ENCODE measurements around the gene IKBIP.
"Not testable (repeated sequence)": the region's sequence is repeated elsewhere in the genome, so short reads cannot be mapped to it uniquely, and the experiment has no call there.

The IKBIP gene

DNA sequence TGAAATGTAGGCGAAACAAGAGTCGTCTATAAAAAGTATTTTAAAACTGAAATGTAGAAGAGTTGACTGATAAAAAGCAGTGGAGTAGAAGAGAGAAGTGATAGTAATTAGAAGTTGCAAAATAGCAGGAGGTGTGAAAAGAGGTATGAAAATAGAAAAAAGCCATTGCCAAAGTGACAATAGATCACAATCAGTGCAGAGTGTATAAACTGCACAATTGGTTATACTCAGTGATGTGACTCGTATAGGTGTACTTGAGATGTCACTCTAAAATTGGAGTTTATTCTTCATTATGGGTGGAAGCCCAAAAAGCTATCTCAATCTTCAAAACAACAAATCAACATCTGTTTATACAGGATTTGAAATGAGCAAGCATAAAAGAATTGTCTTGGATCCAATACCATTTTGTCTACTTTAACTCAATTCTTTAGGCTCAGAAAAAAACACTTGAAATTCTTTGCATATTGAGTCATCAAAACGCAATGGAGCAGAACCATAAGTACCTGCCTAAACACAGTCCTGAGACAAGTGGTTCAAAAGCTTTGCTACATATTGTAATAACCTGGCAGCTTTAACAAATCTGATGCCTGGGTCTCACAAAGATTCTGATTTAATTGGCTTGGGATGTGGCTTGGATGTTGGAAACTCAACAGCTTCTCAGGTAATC, 8.8 kb downstream of the IKBIP start:
- DNase-seq: no peak

DNA sequence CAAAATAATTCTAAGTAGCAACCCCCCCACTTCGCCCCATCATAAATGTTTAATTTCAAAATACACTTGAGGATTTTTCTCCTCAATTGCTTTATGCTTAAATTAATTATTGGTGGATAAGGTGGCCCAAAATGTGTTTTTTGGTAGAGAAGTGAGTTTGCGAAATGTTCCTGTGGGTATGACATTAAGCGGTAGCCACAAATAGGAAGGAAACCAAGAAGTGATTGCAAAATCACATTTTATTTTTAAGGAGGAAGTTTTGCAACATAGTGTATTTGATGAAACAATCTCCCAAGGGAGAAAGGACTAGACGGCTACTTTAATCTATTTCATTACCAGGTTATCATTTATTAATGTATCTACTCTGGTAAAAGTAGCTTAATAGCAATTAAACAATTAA, 25.6 kb downstream of the IKBIP start:
- DNase-seq: no peak

DNA sequence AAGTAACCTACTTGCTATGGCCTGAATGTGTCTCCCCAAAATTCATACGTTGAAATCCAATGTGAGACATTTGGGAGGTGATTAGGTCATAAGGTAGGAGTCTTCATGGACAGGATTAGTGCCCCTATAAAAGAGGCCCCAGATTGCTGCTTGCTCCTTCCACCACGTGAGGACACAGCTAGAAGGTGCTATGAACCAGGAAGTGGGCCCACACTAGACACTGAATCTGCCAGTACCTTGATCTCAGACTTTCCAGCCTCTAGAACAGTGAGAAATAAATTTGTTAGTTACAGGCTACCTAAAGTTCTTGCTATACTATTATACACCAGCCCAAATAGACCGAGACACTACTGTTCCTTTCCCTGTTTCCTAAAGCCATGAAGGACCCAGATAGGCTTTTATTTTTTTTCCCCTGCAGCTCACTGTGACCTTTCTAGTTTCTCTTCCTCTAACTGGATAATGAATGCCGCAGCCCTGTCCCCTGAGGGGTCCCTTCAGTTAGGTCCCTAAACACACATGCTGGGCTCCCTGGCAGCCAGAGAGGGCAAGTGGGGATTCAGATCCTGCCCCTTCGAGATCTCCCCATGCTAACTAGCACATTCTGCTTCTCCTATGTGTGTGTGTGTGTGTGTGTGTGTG, 31.8 kb downstream of the IKBIP start:
- DNase-seq: no peak

DNA sequence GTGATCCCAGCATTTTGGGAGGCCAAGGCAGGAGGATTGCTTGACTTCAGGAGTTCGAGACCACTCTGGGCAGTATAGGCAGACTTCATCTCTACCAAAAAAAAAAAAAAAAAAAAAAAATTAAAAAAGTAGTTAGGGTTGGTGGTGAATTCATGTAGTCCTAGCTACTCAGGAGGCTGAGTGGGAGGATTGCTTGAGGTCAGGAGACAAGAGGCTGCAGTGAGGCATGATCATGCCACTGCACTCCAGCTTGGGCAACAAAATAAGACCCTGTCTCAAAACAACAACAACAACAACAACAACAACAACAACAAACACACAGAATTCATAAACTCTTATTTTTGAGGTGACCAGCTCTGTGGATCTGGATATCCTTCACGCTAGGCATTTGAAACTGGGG, 34.0 kb downstream of the IKBIP start:
- DNase-seq: no peak

DNA sequence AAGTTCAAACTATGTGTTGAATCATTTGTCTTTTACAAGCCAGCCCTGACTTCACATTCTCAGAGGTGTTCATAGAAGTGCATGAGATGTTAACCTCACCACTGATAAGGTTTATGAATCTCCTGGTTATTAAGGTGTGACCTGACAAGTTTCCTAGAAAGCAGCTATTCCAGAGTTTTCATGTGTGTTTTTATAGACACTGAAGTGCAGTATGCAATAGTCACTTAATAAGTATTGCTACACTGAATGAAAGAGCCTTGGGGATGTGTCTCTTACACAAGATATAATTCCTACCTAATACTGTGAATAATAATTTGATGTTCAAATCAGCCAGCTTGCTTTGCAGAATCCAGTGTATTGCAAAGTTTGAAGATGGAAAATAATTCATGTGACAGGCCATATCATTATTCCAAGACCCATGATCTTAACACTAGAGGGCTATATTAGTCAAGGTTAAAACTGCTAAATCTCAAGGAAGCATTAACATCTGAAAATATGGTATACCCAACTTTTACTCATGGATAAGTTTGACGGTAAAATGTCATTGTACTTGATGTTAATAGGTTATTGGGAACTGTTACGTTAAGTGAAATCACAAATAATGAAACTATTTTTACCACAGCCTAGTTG, 38.1 kb downstream of the IKBIP start:
- DNase-seq: no peak

DNA sequence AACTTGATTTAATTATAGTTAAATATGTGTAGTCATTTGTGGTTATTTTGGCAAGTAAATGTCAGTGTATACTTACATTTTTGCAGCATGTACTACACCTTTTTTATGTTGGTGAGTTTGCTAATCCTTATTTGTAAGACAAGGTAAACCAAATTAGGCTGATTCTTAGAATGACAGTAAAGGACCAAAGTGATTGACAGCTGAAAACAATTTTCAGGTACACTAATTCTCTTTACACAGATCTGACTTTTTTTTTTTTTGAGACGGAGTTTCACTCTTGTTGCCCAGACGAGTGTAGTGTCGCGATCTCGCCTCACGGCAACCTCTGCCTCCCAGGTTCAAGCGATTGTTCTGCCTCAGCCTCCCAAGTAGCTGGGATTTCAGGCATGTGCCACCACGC, 42.7 kb downstream of the IKBIP start:
- DNase-seq: no peak

DNA sequence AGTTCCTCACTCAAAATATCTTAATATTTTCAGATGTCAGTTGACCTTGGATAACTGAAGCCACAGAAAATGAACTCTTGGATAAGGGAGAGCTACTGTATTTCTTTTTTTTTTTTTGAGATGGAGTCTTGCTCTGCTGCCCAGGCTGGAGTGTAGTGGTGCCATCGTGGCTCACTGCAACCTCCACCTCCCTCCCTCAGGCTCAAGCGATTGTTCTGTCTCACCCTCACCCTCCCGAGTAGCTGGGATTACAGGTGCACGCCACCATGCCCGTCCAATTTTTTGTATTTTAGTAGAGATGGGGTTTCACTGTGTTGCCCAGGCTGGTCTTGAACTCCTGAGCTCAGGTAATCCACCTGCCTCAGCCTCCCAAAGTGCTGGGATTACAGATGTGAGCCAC, 47.3 kb downstream of the IKBIP start:
- not testable (repeated sequence) for DNase-seq

DNA sequence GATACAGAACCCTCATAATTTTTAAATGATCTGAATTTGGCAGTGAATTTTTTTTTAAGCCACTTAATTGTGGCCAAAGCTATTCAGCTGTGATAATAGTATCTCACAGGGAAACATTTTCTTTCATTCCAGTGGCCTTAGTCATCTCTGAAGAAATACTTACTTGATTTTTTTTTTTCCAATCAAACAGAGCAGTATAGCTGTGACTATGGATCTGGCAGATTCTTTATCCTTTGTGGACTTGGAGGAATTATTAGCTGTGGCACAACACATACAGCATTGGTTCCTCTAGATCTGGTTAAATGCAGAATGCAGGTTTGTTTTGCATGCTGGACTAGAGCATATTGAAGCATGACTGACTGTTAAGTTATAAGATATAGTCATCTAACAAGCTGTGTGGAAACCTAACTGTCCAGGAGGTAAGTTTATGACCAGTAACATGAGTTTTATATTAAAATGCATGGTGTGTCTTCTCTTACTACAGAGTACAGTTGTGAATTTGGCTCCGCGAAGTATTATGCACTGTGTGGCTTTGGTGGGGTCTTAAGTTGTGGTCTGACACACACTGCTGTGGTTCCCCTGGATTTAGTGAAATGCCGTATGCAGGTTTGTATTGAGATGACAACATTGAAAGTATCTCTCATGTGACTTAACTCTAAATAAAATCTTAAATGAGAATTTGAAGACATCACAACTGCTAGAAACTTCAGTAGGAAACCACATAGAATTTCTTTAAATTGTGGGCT, 49.2 kb downstream of the IKBIP start:
- DNase-seq: no peak

DNA sequence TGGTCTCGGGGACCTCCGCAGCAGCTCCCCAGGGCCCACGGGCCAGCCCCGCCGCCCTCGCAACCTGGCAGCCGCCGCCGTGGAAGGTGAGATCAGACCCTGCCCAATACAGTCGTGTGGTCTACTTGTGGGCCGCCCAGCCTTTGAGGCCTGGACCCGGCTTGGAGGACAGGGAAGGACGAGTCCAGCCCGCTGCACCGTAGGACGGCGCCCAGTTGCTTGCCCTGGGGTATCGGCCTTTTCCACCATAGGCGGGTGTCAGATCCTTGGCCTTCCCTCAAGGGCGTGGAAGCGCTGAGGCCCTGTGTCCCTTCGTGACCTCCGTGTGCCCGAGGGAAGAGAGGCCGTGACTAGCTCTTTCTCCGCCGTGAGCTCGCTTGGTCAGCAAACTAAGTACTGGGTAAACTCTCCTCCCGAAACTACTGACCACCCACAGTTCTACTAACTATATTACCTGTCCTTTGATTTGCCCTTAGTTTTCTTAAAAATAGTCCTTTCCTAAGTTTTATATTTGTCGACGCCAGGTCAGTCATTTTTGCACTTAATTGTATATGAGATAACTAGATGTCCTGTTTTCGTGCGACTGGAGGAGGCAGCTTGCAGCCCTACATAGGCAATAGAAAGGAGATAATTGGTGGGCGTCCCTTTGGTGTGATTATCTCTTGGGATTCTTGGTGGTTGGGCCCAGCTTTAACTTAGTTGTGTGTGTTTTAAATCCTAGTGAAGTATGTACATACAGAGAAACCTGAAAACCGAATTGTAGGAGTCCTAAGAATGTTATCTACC, 50.3 kb downstream of the IKBIP start:
- no peak for DNase-seq

DNA sequence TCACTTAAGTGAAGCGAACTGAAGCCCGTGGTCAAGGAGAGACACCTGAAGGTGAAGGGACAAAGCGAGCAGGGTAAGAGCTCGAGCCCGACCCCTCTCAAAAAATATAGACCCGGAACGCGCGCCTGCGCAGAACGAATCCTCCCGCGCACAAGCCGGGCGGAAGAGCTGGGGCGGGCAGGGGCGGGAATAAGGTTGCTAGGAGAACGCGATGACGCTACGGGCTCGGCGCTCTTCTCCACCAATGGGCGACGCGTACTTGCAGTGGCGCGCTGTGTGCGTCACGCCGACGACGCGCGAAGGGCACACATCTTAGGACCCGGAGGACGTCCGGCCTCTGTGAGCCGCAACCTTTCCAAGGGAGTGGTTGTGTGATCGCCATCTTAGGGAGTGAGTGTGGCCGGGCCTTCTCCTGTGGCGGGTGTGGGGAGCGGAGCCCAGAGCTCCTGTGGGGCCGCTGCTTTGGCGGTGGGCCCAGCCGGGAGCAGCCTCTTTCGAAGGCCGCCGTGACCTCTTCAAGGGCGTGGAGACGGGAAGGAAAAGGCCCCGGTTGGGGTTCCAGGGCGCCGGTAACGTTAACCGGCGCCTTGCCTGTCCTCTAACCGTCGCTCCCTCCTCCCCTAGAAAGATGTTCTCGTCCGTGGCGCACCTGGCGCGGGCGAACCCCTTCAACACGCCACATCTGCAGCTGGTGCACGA, 51.1 kb downstream of the IKBIP start, which contains the start of gene SLC25A3:
TSS of gene SLC25A3 (plus strand) at position 336 of the 699 bp plus-strand sequence. CDS start at position 629, 293 bp downstream.
- DNase-seq: peak; percentile 98

DNA sequence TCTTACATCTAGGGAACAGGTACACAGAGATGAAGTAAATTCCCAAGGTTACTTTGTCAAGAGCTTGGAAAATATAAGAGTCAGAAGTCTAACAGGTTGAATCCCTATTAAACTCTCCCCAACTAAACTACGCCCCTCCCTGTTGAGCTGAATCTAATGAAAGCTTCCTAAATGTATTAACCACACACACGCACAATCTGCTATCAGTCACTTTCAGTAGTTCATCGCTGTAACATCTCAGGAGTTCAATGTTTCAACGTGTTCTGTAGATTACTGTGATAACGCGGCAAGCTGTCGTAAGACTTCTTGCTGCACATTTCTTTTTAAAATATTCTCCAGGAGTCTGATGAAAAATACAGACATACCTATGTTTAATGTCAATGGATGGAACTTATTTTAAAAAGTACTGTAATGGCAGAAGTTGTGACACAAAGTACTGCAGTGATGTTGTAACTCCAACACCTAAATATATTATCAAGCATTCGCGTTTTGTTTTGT, 51.7 kb downstream of the IKBIP start:
- DNase-seq: no peak

DNA sequence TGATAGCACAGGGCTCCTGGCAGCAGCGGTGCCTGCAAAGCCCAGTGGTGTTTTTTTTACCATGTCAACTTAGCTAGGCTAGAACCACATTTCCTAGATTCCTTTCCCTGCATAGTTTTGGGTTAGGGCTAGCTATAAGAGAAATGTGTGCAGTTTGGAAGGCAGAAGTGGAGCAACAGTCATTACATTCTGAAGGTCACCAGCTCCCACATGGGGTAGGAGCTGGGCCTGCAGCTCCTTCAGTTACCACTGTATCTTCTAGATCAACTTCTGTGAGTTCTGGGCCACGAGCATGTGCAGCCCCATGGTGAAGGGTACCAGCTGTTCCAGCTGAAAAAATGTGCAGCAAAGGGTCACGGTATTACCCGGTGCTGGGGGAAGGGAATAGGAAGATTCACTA, 53.4 kb downstream of the IKBIP start:
- DNase-seq: no peak

DNA sequence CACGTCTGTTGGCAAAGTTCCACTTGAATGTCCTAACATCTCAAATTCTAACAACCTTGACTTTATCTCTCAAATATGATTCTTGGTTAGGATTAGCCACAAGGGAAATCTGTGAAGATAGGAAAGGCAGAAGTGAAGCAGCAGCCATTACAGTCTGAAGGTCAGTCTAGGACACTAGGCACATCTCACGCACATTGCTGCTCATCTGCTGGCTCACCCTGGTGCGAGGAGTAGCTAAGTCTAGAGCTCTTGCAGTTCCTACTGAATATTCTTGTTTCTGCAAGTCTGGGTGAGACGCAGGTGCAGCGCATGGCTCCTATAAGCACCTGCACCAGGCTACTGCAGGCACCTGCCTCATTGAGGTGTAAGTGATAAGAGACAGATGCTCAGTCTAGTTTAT, 57.5 kb downstream of the IKBIP start:
- no peak for DNase-seq

DNA sequence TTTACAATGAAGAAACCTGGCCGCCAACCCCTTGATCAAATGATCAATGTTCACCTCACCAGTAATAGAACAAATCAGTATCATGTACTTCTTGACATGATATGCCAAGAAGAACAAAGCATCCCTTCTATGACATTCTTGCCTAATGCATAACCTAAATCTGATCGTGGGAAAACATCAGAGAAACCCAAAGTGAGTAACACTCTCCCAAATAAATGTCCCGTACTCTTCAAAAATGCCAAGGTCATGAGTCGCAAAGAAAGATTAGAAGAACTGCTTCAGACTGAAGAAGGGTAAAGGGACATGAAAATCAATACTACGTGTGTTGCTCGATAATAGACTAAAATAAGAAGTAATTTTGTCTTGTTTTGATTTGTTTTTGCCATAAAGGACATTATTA, 62.5 kb downstream of the IKBIP start:
- DNase-seq: no peak

DNA sequence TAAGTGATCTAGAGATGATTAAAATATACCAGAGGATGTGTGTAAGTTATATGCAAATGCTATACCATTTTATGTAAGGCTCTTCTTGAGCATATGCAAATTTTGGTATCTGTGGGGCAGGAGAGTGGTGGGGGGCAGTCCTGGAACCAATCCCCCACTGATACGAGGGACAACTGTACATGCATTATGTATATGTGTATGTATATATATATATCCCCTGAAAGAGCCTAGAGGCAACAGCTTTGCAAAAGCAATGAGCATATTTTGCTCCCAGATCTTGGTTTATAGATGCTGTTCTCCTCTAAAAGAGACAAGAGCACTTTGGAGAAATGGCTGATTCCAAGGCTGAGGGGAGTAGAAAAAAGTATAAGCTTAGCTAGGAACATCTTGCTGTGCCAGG, 63.5 kb downstream of the IKBIP start:
- no peak for DNase-seq

DNA sequence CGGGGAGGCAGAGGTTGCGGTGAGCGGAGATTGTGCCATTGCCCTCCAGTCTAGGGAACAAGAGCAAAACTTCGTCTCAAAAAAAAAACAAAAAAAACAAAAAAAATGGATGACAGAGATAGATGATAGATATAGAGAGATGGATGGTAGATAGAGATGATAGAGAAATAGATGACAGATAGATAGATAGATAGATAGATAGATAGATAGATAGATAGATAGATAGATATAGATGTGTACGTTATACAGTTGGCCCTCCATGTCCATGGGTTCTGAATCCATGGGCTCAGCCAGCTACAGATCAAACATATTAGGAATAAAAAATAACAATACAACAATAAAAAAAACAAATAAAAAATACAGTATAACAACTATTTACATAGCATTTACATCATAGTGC, 63.9 kb downstream of the IKBIP start:
- DNase-seq: no peak

DNA sequence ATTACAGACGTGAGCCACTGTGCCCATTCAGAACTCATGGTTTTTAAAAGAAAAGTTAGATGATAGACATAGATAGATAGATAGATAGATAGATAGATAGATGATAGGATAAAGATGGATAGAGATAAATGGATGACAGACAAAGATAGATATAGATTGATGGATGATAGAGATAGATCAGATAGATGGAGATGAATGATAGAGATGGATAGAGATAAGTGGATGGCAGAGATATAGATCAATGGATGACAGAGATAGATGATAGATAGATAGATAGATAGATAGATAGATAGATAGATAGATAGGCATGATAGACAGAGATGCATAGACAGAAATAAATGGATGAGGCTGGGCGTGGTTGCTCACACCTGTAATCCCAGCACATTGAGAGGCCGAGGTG, 64.8 kb downstream of the IKBIP start:
- DNase-seq: no peak

DNA sequence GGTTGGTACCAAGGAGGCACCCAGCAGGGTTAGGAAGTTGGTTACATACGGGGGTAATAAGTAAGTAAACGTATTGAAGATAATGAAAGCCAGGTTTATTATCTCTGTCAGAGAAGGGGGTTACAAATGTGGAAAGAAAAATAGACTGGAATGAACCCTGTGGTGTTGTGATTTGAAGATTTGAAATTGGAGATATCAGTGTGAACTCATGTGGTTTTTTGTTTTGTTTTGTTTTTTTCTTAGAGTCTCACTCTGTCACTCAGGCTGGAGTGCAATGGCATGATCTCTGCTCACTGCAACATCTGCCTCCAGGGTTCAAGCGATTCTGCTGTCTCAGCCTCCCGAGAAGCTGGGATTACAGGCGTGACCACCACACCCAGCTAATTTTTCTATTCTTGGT, 65.2 kb downstream of the IKBIP start:
- DNase-seq: no peak

DNA sequence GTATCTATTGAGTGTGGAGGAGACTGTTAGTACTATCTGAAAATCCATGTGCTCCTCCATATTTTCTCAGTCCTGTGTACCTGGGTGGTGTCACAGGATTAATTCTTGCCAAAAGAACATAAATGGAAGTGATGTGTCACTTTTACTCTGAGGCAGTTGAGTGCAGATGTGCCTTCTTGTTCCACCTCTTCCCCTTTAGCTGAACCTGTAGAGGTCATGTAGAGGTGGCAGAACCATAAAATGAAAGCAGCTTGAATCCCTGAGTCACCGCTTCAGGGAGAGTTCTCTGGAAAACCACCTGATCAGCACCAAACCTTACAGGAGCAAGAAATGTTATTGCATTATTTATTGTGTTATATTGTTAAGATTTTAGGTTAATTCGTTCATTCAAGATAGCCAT, 65.8 kb downstream of the IKBIP start:
- DNase-seq: no peak

DNA sequence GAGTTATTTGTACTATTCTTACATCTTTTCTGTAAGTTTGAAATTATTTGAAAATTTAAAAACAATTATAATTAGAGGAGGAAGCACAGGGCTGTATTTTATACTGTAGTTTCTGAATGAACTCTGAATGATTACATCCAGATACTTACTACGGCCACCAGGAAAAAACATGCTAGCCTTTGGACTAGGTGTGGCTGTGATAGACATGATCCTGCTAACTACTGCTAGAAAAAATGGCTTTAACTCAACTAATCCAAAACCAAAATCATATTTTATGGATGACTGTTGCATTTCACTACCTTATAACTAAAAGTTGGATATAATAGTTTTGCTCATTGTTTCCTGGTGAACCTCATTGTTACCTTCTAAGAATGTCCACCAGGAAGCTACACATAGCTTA, 66.2 kb downstream of the IKBIP start:
- no peak for DNase-seq

DNA sequence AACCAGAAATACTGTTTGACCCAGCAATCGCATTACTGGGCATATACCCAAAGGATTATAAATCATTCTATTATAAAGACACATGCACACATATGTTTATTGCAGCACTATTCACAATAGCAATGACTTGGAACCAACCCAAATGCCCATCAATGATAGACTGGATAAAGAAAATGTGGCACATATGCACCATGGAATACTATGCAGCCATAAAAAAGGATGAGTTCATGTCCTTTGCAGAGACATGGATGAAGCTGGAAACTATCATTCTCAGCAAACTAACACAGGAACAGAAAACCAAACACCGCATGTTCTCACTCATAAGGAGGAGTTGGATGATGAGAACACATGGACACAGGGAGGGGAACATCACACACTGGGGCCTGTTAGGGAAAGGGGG, 67.8 kb downstream of the IKBIP start:
- DNase-seq: not testable (repeated sequence)

DNA sequence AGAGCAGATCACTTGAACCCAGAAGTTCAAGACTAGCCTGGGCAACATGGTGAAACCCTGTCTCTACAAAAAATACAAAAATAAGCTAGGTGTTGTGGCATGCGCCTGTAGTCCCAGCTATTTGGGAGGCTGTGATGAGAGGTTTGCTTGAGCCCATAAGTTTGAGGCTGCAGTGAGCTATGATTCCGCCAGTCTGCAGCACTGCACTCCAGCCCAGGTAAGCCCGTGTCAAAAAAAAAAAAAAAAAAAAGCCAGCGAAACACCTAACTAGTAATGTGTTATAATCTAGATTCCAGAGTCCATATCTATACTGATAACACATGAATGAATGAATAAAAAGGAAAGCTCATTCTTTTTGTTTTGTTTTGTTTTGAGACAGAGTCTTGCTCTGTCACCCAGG, 69.6 kb downstream of the IKBIP start:
- DNase-seq: no peak
